Measurements from ENCODE around the gene RCSD1. TPM values are rescaled to one million over a fixed set of nuclear protein-coding genes. Genes with fewer than 3 reads are reported as not detected.
"Not testable (repeated sequence)": the region's sequence is repeated elsewhere in the genome, so short reads cannot be mapped to it uniquely, and the experiment has no call there.

The RCSD1 gene
- total RNA-seq, 2 donors from 2014 or later, result 4.7 to 5.7 TPM

GRCh38 chr1:167612587-167613385 lies 17.2 kb upstream of the RCSD1 start:
- Histone ChIP-seq H3K4me1 (peaks cover 4% of the 10 kb centered on the region), H3K36me3 (no peaks in the 10 kb centered on the region), H3K27ac (no peak overlapping the region), H3K9ac (ENCODE audit: low read depth in 2 of 2, low read length in 2 of 2) (no peak overlapping the region), H3K27me3 (no peaks in the 10 kb centered on the region), H3K9me3 (no peaks in the 10 kb centered on the region), H3K4me3 (no peak overlapping the region)
- no peak for DNase-seq
- intact Hi-C loops (cut with DNase I), result no loop called here
- no peak for TF ChIP-seq CTCF (IDR thresholded peaks at IDR 0.05)

DNA sequence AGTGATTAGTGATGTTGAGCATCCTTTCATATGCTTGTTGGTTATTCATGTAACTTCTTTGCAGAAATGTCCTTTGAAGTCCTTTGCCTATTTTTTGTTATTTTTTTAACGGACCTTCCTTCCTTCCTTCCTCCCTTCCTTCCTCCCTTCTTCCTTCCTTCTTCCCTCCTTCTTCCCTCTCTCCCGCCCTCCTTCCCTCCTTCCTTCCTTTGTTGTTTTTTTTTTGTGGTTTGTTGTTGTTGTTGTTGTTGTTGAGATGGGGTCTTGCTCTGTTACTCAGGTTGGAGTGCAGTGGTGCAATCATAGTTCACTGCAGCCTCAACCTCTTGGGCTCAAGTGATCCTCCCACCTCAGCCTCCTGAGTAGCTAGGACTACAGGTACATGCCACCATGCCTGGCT lies 16.0 kb upstream of the RCSD1 start:
- H3K27ac ChIP-seq; DNase-seq; H3K36me3 ChIP-seq; H3K9me3 ChIP-seq; H3K9ac ChIP-seq (ENCODE audit: low read depth in 2 of 2, low read length in 2 of 2); intact Hi-C loops (cut with DNase I); H3K4me3 ChIP-seq; H3K4me1 ChIP-seq; H3K27me3 ChIP-seq: not testable (repeated sequence)

GRCh38 chr1:167614851-167615250 lies 15.2 kb upstream of the RCSD1 start:
- H3K4me1 ChIP-seq, result peaks cover 4% of the 10 kb centered on the region
- H3K9me3 ChIP-seq, result no peaks in the 10 kb centered on the region
- intact Hi-C loops (cut with DNase I), result no loop called here
- no peaks in the 10 kb centered on the region for H3K27me3 ChIP-seq
- no peak for DNase-seq
- no peaks in the 10 kb centered on the region for H3K36me3 ChIP-seq
- TF ChIP-seq CTCF (IDR thresholded peaks at IDR 0.05), result no peak
- H3K9ac ChIP-seq (ENCODE audit: low read depth in 2 of 2, low read length in 2 of 2), result no peak overlapping the region
- no peak overlapping the region for H3K4me3 ChIP-seq
- no peak overlapping the region for H3K27ac ChIP-seq

- peak overlapping the region in 1 of 2 donors; percentile 2 for H3K9ac ChIP-seq (ENCODE audit: low read depth in 2 of 2, low read length in 2 of 2)
- H3K27me3 ChIP-seq, result no peaks in the 10 kb centered on the region
- H3K36me3 ChIP-seq, result no peaks in the 10 kb centered on the region
- H3K9me3 ChIP-seq, result no peaks in the 10 kb centered on the region
- no peak for DNase-seq
- intact Hi-C loops (cut with DNase I), result no loop called here
- no peak for TF ChIP-seq CTCF (IDR thresholded peaks at IDR 0.05)
- no peak overlapping the region for H3K27ac ChIP-seq
- H3K4me3 ChIP-seq, result no peak overlapping the region
- H3K4me1 ChIP-seq, result peaks cover 4% of the 10 kb centered on the region
These were observed 13.5 kb upstream of the RCSD1 start for GRCh38 chr1:167616521-167616920.

DNA sequence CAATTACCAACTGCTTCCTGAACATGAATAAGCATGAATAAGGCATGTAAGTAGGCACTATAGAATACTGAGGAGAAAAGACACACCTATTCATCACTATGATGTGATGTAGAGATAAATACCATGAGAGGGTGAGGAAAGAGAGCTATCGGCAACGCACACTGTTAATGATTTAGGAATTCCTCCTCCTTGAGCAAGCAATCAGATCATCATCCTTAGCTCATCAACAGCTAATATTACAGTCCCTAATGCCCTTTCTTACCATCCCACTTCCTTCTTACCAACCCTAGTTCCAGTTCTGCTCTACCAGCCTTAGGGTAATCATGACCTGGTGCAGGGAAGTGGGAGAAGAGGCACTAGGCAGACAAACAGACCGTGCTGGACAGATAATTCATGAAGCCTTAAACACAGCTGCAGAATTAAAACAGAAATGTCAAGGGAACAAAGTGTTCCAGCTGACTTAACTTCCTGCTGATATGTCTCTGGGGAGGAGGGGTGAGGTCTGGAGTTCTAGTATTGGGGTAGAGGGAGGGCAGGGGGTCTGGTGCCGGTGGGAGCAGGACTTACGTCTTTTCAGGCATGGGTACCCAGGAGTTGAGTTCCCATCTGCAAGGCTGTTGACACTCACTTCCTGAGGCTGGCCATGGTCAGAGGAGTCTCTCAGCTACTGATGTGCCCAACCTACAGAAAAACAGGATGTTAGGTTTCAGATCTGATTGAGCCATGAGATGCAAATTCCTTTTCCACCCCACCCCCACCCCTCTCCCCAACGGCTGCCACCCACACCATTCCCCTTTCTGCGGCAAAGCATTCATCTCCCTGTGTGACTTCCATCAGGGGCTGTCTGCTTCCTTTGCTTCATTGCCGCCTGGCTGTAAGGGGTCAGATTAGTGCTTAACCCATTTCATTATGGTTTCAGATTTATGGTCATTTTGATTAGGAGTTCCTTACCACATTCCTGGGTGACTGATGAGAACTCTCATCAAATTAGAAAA lies 12.6 kb upstream of the RCSD1 start:
- Histone ChIP-seq H3K27ac (peak overlapping the region; percentile 55), H3K4me3 (no peak overlapping the region), H3K9ac (ENCODE audit: low read depth in 2 of 2, low read length in 2 of 2) (peak overlapping the region in 1 of 2 donors; percentile 2), H3K9me3 (no peaks in the 10 kb centered on the region), H3K27me3 (no peaks in the 10 kb centered on the region), H3K36me3 (no peaks in the 10 kb centered on the region), H3K4me1 (peaks cover 4% of the 10 kb centered on the region)
- intact Hi-C loops (cut with DNase I), result no loop called here
- no peak for TF ChIP-seq CTCF (IDR thresholded peaks at IDR 0.05)
- DNase-seq, result no peak

Measured in colonic mucosa (tissue), 4 donors.